Stimulated activated CD4-positive, alpha-beta T cell treated with anti-CD3 and anti-CD28 coated beads, Interleukin-4, amount 100 ng/mL, for 4 hours (primary cell): ENCODE measurements around the gene OXCT1.

Experiments
- DNase-seq, 2 experiments: peaks; one replicate each; pipeline ENCODE4 v3.0.0-alpha.2; 2020

Gene OXCT1

GRCh38 chr5:41707853-41708603 lies 162.2 kb downstream of the OXCT1 start:
- DNase-seq = no peak

- DNase-seq = no peak
Measured at GRCh38 chr5:41695920-41696582, 174.2 kb downstream of the OXCT1 start.

- no peak for DNase-seq
Measured at GRCh38 chr5:41686767-41687166, 183.5 kb downstream of the OXCT1 start.

- no peak for DNase-seq
Measured at GRCh38 chr5:41686191-41686590, 184.0 kb downstream of the OXCT1 start.

- DNase-seq = no peak
Measured at GRCh38 chr5:41683181-41683580, 187.0 kb downstream of the OXCT1 start.

GRCh38 chr5:41682641-41683040 lies 187.6 kb downstream of the OXCT1 start:
- no peak for DNase-seq

- DNase-seq = no peak
Measured at GRCh38 chr5:41681840-41682239, 188.4 kb downstream of the OXCT1 start.
